HL-60 (cell line): ENCODE measurements around the gene CEBPE.
A peak's percentile ranks its signal among the peaks of the same experiment; 100 is the strongest.

Experiments used
- DNase-seq, 2 experiments: peaks; one replicate each; pipeline ENCODE4 v3.0.0-alpha.2; 2010 to 2020; ENCODE audit warnings: low read depth in 1 of 2, low spot score in 1 of 2
- H3K27ac ChIP-seq: fragments of 250-450 bp; sonication (Bioruptor Pico); replicated peaks from 2 replicates; pipeline ENCODE4 v1.5.1; 2020; ENCODE audit warnings: mild to moderate bottlenecking, moderate library complexity
- H3K27me3 ChIP-seq: fragments of 250-450 bp; sonication (Bioruptor Pico); 2 replicates; pipeline ENCODE4 v1.5.1; 2021; ENCODE audit warnings: mild to moderate bottlenecking, moderate library complexity; ENCODE audit not compliant: insufficient read depth, poor library complexity, severe bottlenecking
- H3K4me3 ChIP-seq: replicated peaks from 2 replicates; pipeline ENCODE4 v1.5.1; 2011; ENCODE audit warnings: mild to moderate bottlenecking, control low read depth, low read length; ENCODE audit not compliant: insufficient read depth
- CTCF ChIP-seq: IDR thresholded peaks from one replicate; pipeline ENCODE4 v1.5.1; 2011; ENCODE audit warnings: low read length, control low read depth, inconsistent platforms; ENCODE audit not compliant: insufficient read depth
- GABPA ChIP-seq: IDR thresholded peaks from 2 replicates; pipeline ENCODE4 v1.6.1; 2012; ENCODE audit warnings: low read depth
- POLR2AphosphoS5 ChIP-seq: IDR thresholded peaks from 2 replicates; pipeline ENCODE4 v1.6.1; 2012; ENCODE audit warnings: low read depth
- REST ChIP-seq: IDR thresholded peaks from 2 replicates; pipeline ENCODE4 v1.6.1; 2012; ENCODE audit warnings: low read depth; ENCODE audit not compliant: insufficient replicate concordance
- SPI1 ChIP-seq: IDR thresholded peaks from 2 replicates; pipeline ENCODE4 v1.6.1; 2012; ENCODE audit warnings: low read depth, mild to moderate bottlenecking, borderline replicate concordance

CEBPE gene

GRCh38 chr14:23122086-23122485 lies 3.0 kb upstream of the CEBPE start:
- TF ChIP-seq CTCF (no peak), GABPA (no peak), REST (no peak), POLR2AphosphoS5 (no peak), SPI1 (no peak)
- Histone ChIP-seq H3K4me3 (no peak overlapping the region), H3K27ac (no peak overlapping the region), H3K27me3 (no peaks in the 10 kb centered on the region)
- no peak for DNase-seq

GRCh38 chr14:23121361-23121771 lies 2.3 kb upstream of the CEBPE start:
- Histone ChIP-seq H3K27ac (no peak overlapping the region), H3K4me3 (no peak overlapping the region), H3K27me3 (no peaks in the 10 kb centered on the region)
- no peak for DNase-seq
- TF ChIP-seq SPI1 = no peak
- no peak for TF ChIP-seq CTCF
- TF ChIP-seq REST = no peak
- TF ChIP-seq POLR2AphosphoS5 = no peak
- no peak for TF ChIP-seq GABPA

- DNase-seq = peak; percentile 87 to 93
- TF ChIP-seq GABPA (0 out of 2 replicates have a peak, but pooled peaks have one; percentile 16), SPI1 (peak; percentile 49; the same call in 1 of the 2 replicates), REST (no peak), POLR2AphosphoS5 (no peak), CTCF (peak; percentile 100)
- no peaks in the 10 kb centered on the region for H3K27me3 ChIP-seq
- peak overlapping the region; percentile 99 for H3K27ac ChIP-seq
- no peak overlapping the region for H3K4me3 ChIP-seq
Observed at GRCh38 chr14:23120541-23121251, 1.6 kb upstream of the CEBPE start.
